HG03139 (cell line): ENCODE measurements around the gene DRAP1.
A peak's percentile ranks its signal among the peaks of the same experiment; 100 is the strongest.

Experiments used
- ATAC-seq: cut with Tn5 transposase; IDR thresholded peaks from one replicate; pipeline ENCODE4 v1.9.1; 2021; ENCODE audit not compliant: unreplicated experiment

DRAP1 gene

GRCh38 chr11:65919141-65919572 is at the start of gene DRAP1:
TSS of gene DRAP1 (plus strand) at chr11:65919426. CDS start at chr11:65919502, 76 bp downstream.
- ATAC-seq: peak; percentile 76

- ATAC-seq: no peak
Measured at GRCh38 chr11:65869643-65870306, 49.5 kb upstream of the DRAP1 start.

GRCh38 chr11:65870307-65870658 is 48.9 kb upstream of the DRAP1 start:
- no peak for ATAC-seq

- no peak for ATAC-seq
Measured at GRCh38 chr11:65870706-65871681, 48.2 kb upstream of the DRAP1 start.

- ATAC-seq: no peak
Measured at GRCh38 chr11:65871811-65872548, 47.2 kb upstream of the DRAP1 start.

GRCh38 chr11:65872586-65873317 is 46.5 kb upstream of the DRAP1 start, which contains the start of gene EFEMP2:
TSS of gene EFEMP2 (minus strand) at chr11:65872800. CDS start at chr11:65872354, 446 bp downstream.
- no peak for ATAC-seq

GRCh38 chr11:65873318-65874156 is 45.7 kb upstream of the DRAP1 start:
- peak; percentile 69 for ATAC-seq

GRCh38 chr11:65879617-65880016 is 39.6 kb upstream of the DRAP1 start, which contains the start of gene CTSW:
TSS of gene CTSW (plus strand) at chr11:65879837. CDS start at chr11:65879855, 18 bp downstream.
- no peak for ATAC-seq

GRCh38 chr11:65880027-65880426 is 39.2 kb upstream of the DRAP1 start:
- ATAC-seq: no peak

GRCh38 chr11:65880844-65881421 is 38.3 kb upstream of the DRAP1 start:
- no peak for ATAC-seq

- ATAC-seq: no peak
Measured at GRCh38 chr11:65882120-65883057, 36.8 kb upstream of the DRAP1 start.

GRCh38 chr11:65883058-65883761 is 36.0 kb upstream of the DRAP1 start:
- ATAC-seq: no peak

GRCh38 chr11:65883786-65884715 is 35.2 kb upstream of the DRAP1 start:
- ATAC-seq: no peak

GRCh38 chr11:65884716-65885092 is 34.5 kb upstream of the DRAP1 start:
- ATAC-seq: no peak

- ATAC-seq: no peak
Measured at GRCh38 chr11:65885231-65885630, 34.0 kb upstream of the DRAP1 start.

GRCh38 chr11:65885808-65886536 is 33.3 kb upstream of the DRAP1 start:
- no peak for ATAC-seq
